ENCODE data around the gene ADCY3. TPM values are rescaled to one million over a fixed set of nuclear protein-coding genes. Genes with fewer than 3 reads are reported as not detected.

Gene ADCY3
- total and polyA plus RNA-seq, 10 donors: 36.5 to 61.5 (median 52.7) TPM

DNA sequence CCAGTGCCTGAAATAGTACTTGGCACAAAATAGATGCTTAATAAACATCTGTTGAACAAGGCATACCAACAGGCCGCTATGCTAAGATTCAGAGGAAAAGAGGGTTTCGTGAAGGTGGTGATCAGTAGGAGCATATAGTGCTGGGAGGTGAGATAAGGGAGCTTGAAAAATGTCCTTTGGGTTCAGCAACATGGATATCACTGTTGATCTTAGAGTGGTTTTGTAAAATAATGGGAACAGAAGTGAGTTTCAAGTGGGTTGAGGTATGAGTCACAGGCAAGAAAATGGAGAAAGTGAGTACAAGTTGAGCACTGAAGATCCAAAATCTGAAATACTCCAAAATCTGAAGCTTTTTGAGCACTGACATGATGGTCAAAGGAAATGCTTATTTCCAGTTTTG, 122.4 kb downstream of the ADCY3 start:
- WGBS, 5 donors: 91 to 99% (median 97%) methylated on average over 2 of the region's 2 CpGs

DNA sequence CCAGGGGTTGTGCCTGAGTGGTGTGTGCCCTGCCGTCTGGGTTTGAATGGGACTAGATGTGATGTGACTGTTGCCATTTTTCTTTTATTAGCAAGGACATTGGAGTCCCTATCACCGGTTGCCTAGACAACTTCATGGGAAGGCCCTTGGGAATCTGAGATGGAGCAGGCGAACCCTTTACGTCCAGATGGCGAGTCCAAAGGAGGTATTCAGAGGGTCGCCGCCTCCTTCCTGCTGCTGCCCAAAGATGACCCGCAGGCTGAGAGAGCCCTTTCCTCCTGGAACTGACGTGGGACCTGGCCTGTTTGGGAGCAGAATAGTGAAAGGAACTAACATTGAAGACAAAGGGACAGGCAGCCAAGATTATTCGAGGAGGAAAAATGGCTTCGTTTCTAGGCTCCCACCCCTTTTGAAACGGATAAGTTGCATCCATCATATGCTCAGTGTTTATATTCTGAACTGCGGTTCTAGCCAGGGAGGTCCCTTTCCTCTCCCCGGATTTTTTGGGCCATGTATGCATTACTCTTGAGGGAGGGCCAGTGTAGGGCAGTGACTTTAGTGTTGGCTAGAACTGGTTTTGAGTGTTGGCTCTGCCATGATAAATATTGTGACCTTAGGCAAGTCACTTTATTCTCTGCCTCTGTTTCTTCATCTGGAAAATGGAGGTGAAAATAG, 126.1 kb downstream of the ADCY3 start:
- intact Hi-C loops (cut with DNase I; ENCODE audit: low total_unique reads): no loop called here
- TF ChIP-seq CTCF (IDR thresholded peaks at IDR 0.05 in 8 of 11, conservative IDR thresholded peaks at IDR 0.05 in 3 of 11) (no peak), POLR2A (IDR thresholded peaks at IDR 0.05) (no peak), POLR2AphosphoS5 (IDR thresholded peaks at IDR 0.05) (no peak)
- WGBS, 5 donors: 3 to 13% (median 8%) methylated on average over 12 to 14 of the region's 14 CpGs
- no peak for DNase-seq
- Histone ChIP-seq H3K27ac (peak overlapping the region in 6 of 8 donors; percentile 98 to 99 (median 98)), H3K4me3 (peak overlapping the region; percentile 66 to 93 (median 86)), H3K4me1 (peaks cover 4 to 50% (median 22%) of the 10 kb centered on the region in 6 donors), H3K27me3 (replicated peaks in 1 of 7) (no peaks in the 10 kb centered on the region), H3K9me3 (no peaks in the 10 kb centered on the region), H3K36me3 (peaks cover 0 to 32% (median 5%) of the 10 kb centered on the region in 6 donors)

More for the DNA sequence above, 122.4 kb downstream of the ADCY3 start:
- DNase-seq: no peak
- TF ChIP-seq POLR2AphosphoS5 (IDR thresholded peaks at IDR 0.05) (no peak), CTCF (IDR thresholded peaks at IDR 0.05 in 8 of 11, conservative IDR thresholded peaks at IDR 0.05 in 3 of 11) (no peak), POLR2A (IDR thresholded peaks at IDR 0.05) (no peak)
- H3K9me3 ChIP-seq: no peaks in the 10 kb centered on the region
- H3K27me3 ChIP-seq (replicated peaks in 1 of 7): no peaks in the 10 kb centered on the region
- H3K36me3 ChIP-seq: peaks cover 0 to 28% (median 5%) of the 10 kb centered on the region in 6 donors
- H3K4me3 ChIP-seq: no peak overlapping the region
- peaks cover 0 to 24% (median 10%) of the 10 kb centered on the region in 6 donors for H3K4me1 ChIP-seq
- intact Hi-C loops (cut with DNase I; ENCODE audit: low total_unique reads): no loop called here
- H3K27ac ChIP-seq: no peak overlapping the region

DNA sequence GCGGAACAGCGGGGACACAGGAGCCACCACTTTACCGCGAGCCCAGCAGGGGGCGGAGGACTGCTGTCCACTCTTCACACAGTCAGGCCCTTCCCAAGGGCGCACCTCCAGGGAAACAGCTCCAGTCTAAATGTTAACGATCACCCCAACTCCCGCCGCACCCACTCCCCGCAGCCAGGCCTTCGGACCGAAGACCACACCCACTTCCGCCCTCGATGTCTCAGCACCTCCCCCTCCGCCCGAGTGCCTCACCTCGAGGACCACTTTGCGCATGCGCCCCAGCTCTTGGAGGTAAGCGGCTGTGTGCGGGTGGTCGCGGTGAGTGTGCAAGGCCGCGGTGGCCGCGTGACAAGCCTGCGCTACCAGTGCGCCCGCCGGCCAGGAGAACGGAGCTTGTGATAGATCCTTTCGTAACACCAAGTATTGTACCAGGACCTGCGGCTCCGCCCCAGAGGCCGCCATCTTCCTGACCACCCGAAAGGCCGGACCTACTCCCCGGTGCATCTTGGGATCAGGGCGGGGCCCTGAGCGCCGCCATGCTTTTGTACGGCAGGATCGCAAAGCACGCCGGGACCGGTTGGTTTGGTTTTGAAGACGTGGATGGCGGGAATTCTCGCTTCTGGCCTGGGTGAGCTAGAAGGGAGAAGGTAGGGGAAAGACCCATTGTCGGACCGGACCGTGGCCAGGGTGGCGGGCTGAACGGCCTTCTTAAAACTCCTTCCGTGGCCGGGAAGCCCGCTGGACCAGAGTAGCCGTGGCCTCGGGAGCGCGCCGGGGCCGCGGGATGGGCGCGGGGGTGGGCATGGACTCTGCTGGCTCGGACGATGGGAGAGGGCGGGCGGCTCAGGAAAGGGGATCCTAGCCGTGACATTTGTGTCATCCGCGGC, 126.9 kb downstream of the ADCY3 start, which contains the start of the genes CENPO and PTRHD1:
Gene CENPO (plus strand): TSS at position 552 of the 887 bp plus-strand sequence. CDS start 495 bp downstream, outside the sequence.
Gene PTRHD1 (minus strand): TSS at position 518 of the 887 bp plus-strand sequence. CDS start 14 bp downstream, at position 504.
- peak within 1 kb of the TSS; percentile 98 to 100 (median 99) for H3K27ac ChIP-seq
- H3K36me3 ChIP-seq: peaks cover 0 to 27% (median 5%) of the 10 kb centered on the region in 6 donors
- no peaks in the 10 kb centered on the region for H3K27me3 ChIP-seq (replicated peaks in 1 of 7)
- no peaks in the 10 kb centered on the region for H3K9me3 ChIP-seq
- 0 to 1% (median 0%) methylated on average over 64 to 74 of the region's 74 CpGs for WGBS, 5 donors
- TF ChIP-seq CTCF (IDR thresholded peaks at IDR 0.05 in 8 of 11, conservative IDR thresholded peaks at IDR 0.05 in 3 of 11) (peak; percentile 28 to 82 (median 61)), POLR2A (IDR thresholded peaks at IDR 0.05) (peak in 1 of 3 donors; percentile 45), POLR2AphosphoS5 (IDR thresholded peaks at IDR 0.05) (peak; percentile 92 to 95 (median 94))
- DNase-seq: peak; percentile 99
- peaks cover 4 to 50% (median 22%) of the 10 kb centered on the region in 6 donors for H3K4me1 ChIP-seq
- intact Hi-C loops (cut with DNase I; ENCODE audit: low total_unique reads): no loop called here
- peak within 1 kb of the TSS; percentile 66 to 93 (median 86) for H3K4me3 ChIP-seq
